ENCODE measurements around the gene CYB5A. TPM values are rescaled to one million over a fixed set of nuclear protein-coding genes. Genes with fewer than 3 reads are reported as not detected.
"Not testable (repeated sequence)": the region's sequence is repeated elsewhere in the genome, so short reads cannot be mapped to it uniquely, and the experiment has no call there.

CYB5A gene, protein sequence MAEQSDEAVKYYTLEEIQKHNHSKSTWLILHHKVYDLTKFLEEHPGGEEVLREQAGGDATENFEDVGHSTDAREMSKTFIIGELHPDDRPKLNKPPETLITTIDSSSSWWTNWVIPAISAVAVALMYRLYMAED
- polyA plus RNA-seq (ENCODE audit: insufficient read length in 4 of 4), result 100 to 1,000 TPM in 3 of 4 donors, 10 to 100 TPM in 1; 45.4 to 316 (median 302) TPM

- peak; percentile 94 to 95 (median 95) for DNase-seq (ENCODE audit: low read depth in 4 of 4, low spot score in 3 of 4)
Observed at GRCh38 chr18:74291771-74292540, at the start of gene CYB5A. CYB5A (minus strand) TSS chr18:74291963; CDS start chr18:74291875, 88 bp downstream.

GRCh38 chr18:74337912-74338309 is 46.1 kb upstream of the CYB5A start:
- no peak for DNase-seq (ENCODE audit: low read depth in 4 of 4, low spot score in 3 of 4)

GRCh38 chr18:74337155-74337911 is 45.6 kb upstream of the CYB5A start:
- DNase-seq (ENCODE audit: low read depth in 4 of 4, low spot score in 3 of 4), result no peak

DNA sequence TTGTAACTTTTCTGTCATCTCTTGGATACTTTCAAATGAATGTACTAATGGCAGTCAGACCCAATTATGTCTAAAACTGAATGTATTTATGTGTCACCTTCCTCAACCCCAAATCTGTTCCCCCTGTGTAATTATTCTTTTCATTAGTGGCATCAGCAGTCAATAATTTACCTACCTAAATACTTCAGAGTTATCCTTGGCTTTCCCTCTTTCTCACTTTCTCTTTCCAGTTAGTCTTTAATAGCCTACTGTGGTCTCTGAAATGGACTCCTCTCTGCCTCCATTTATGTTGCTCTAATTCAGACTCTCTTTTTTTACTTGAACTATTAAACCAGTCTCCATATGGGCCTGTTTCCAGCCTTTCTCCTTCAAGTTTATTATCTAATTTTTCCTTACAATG is 44.9 kb upstream of the CYB5A start:
- DNase-seq (ENCODE audit: low read depth in 4 of 4, low spot score in 3 of 4), result no peak

- no peak for DNase-seq (ENCODE audit: low read depth in 4 of 4, low spot score in 3 of 4)
Observed at GRCh38 chr18:74334242-74334893, 42.6 kb upstream of the CYB5A start.

- no peak for DNase-seq (ENCODE audit: low read depth in 4 of 4, low spot score in 3 of 4)
Observed at GRCh38 chr18:74333091-74333490, 41.3 kb upstream of the CYB5A start.

DNA sequence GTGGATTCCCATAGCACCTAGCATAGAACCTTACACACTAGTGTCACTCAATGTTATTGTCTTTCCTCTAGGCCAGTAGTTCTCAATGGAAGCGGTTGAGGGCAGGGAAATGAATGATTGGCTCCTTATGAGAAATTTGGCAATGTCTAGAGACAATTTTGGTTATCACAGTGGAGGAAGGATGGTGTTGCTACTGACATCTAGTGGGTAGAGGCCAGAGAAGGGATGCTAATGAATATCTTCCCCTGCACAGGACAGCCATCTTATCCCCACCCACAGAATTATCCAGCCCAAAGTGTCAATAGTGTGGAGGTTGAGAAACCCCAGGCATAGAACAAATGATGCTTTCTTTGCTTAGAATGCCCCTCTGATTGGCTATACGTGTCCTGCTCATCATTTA is 39.6 kb upstream of the CYB5A start:
- DNase-seq (ENCODE audit: low read depth in 4 of 4, low spot score in 3 of 4), result no peak

GRCh38 chr18:74329688-74330205 is 38.0 kb upstream of the CYB5A start:
- no peak for DNase-seq (ENCODE audit: low read depth in 4 of 4, low spot score in 3 of 4)

DNA sequence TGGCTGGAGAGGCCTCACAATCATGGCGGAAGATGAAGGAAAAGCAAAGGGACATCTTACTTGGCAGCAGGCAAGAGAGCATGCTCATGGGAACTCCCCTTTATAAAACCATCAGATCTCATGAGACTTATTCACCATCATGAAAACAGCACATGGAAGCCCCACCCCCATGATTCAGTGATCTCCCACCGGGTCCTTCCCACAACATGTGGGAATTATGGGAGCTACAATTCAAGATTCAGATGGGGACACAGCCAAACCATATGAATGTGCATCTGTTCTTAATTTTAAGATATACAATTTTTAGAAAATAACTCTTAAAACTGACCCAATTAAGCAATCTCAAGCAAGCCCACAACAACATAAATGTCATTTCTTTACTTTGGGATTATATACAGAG is 36.4 kb upstream of the CYB5A start:
- DNase-seq (ENCODE audit: low read depth in 4 of 4, low spot score in 3 of 4), result no peak

DNA sequence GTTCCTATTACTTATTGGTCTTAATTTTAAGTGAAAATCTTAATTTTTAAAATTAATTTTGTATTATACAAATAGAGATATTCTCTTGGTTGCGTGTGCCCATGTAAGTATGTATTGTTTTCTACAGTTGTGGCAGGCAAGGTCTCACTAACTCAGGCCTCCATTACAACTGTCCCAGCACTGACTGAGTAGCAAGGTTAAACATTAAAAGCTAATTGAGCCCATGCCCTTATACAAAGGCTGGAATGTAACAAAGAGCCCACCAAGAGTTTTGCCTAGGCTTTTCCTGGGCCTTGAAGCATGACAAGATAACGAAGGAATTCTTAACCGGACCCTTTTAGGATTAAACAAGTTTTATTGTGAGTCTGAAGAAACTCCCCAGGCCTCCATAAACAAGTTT is 35.0 kb upstream of the CYB5A start:
- not testable (repeated sequence) for DNase-seq (ENCODE audit: low read depth in 4 of 4, low spot score in 3 of 4)

- DNase-seq (ENCODE audit: low read depth in 4 of 4, low spot score in 3 of 4), result no peak
Observed at GRCh38 chr18:74326231-74326630, 34.5 kb upstream of the CYB5A start.

- no peak for DNase-seq (ENCODE audit: low read depth in 4 of 4, low spot score in 3 of 4)
Observed at GRCh38 chr18:74316257-74317170, 24.8 kb upstream of the CYB5A start.

GRCh38 chr18:74315464-74316256 is 23.9 kb upstream of the CYB5A start, which contains the start of gene C18orf63:
C18orf63 (plus strand) TSS chr18:74315839; CDS start chr18:74317866, 2,027 bp downstream.
- DNase-seq (ENCODE audit: low read depth in 4 of 4, low spot score in 3 of 4), result no peak

DNA sequence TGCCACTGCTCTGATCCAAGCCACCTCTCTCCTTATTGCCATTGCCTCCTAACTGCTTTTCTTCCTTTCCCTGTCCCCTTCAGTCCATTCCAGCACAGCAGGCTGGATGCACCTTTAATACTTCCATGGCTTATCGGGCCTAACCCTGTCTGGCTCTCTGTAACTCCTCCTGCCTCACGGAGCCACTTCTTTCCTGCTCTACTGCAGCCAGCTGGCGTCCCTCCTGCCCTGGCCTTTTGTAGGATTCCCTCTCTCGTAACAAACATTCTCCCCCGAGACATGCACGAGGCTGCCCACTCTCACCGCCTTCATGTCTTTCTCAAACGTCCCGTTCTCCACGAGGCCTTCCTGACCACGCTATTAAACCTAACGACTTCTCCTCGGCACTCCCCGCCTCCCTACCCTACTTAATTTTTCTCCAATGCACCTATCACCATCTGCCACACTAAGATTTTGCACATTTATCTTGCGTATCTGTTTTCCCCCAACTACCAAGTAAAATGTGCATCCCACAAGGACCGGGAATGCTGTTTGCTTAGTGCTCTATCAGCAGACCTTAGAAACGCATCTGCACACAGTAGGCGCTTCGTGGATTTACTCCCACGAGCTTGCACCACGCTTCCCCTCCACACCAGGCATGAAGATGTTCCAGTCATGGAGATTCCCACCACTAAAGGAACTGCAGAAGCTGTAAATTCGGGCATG is 23.1 kb upstream of the CYB5A start:
- DNase-seq (ENCODE audit: low read depth in 4 of 4, low spot score in 3 of 4), result no peak

- no peak for DNase-seq (ENCODE audit: low read depth in 4 of 4, low spot score in 3 of 4)
Observed at GRCh38 chr18:74311000-74311399, 19.2 kb upstream of the CYB5A start.

- DNase-seq (ENCODE audit: low read depth in 4 of 4, low spot score in 3 of 4), result no peak
Observed at GRCh38 chr18:74310411-74310810, 18.6 kb upstream of the CYB5A start.

GRCh38 chr18:74303936-74304335 is 12.2 kb upstream of the CYB5A start:
- DNase-seq (ENCODE audit: low read depth in 4 of 4, low spot score in 3 of 4), result no peak

GRCh38 chr18:74303306-74303705 is 11.5 kb upstream of the CYB5A start:
- DNase-seq (ENCODE audit: low read depth in 4 of 4, low spot score in 3 of 4), result no peak

All from left renal pelvis (tissue), 4 donors.